GM18508 (cell line): ENCODE results near the gene CAMK2B.

ENCODE experiments used
- ATAC-seq: cut with Tn5 transposase; IDR thresholded peaks from one replicate; pipeline ENCODE4 v1.9.1; 2021; ENCODE audit warnings: moderate number of reproducible peaks; ENCODE audit not compliant: insufficient read depth, unreplicated experiment

CAMK2B gene

GRCh38 chr7:44277391-44277790 lies 48.0 kb downstream of the CAMK2B start:
- no peak for ATAC-seq

GRCh38 chr7:44276571-44277221 lies 48.7 kb downstream of the CAMK2B start:
- no peak for ATAC-seq

- no peak for ATAC-seq
Measured at GRCh38 chr7:44275957-44276570, 49.3 kb downstream of the CAMK2B start.

GRCh38 chr7:44275146-44275545 lies 50.2 kb downstream of the CAMK2B start:
- ATAC-seq = no peak

GRCh38 chr7:44274623-44274975 lies 50.8 kb downstream of the CAMK2B start:
- no peak for ATAC-seq

DNA sequence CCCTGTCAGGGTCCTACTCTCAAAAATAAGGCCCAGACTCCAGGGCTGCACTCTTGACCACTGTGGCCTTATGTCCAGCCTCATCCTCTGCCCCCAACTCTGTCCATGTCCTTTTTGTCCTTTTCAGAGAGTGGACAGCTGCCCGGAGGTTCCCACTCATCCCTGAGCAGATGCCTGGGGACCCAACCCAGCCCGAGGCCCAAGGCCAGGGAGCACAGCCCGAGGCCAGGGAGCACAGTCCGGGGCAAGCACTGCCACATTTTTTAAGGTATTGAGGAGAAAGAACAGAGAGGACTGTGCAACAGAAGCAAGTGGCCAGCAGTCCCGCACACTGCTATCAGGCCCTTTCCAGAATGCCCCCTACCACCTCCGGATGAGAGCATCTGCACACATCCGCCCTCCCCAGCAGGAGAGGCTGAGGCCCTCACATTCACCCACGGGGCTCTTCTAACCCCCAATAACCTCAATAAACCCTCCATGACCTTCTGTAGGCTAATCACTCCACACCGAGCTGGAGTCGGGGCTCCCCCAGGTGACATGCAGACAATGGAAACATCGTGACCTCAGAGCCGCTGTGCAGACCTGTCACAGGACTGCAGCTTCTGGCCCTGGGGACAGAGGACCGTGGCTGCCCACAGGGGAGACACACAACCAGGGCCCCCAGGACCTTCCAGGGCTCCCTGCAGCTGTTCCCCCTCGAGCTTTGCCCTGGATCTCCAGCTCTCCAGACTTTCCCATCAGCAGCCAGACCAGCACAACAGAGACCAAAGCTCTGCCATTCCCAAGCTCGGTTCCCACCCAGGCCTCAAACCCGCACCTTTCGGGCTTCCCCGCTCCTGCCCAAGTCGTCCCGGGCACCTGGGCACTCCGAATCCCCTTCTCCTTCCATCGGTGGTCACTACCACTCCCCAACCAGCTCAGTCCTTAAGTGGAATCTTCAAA lies 51.4 kb downstream of the CAMK2B start:
- no peak for ATAC-seq

DNA sequence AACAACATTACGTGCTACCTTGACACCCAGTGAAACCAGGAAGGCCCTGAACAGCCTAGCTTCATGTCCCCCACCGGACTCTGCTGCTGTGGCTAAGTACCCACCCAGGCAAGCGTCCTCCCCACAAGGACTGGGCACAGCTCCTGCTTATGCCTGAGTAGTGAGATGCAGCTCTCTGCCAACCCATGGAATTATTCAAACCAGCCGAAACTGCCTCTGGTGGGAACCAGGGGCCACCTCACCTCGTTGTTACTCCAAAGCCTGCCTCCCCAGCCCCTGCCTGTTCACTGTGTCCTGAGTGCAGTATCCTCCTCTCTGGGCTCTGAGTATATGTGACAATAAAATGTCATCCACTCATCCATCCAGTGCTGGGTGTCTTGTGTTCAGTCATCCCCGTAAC lies 52.4 kb downstream of the CAMK2B start:
- ATAC-seq = no peak

DNA sequence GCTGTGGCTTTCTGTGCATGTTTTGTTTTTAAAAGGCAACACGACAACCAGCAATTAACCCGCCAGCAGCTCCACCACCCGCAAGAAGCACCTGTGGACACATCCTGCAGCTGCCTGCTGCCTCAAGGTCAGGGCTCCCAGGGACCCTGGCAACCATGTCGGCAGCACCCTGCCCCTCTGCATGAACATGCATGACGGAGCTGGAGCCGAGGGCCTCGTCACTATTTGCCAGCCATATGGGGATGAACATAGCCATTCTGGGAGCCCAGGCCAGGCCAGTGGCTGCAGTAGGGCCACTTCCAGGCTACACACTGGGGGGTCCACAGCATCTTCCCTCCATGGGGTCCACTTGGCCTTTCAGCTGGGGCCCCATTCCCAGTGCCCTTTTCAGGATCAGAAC lies 52.9 kb downstream of the CAMK2B start:
- ATAC-seq = no peak

DNA sequence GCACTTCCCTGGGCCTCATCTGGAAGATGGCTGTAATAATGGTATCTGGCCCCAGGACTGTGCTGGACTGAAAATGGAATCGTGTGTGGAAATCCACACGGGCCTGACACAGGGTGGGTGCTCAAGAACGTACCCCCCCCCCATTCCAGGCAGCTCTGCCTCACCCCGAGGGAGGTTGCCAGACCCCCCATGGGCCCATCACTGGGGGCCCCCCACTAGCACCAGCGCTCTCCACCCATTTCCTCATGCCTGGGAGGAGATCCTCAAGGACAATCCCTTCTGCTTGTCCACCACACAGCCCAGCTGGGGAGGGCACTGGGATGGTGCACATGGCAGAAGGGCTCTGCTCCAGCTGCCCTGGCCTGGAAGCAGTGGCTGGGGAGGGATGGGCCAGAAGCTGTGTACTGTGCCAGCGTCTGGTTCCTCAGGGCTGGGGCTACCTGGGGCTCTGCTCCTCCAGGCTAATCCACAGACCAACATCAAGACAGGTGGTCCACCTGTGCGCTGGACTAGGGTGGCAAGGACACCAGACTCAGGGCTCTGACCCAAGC lies 55.4 kb downstream of the CAMK2B start:
- ATAC-seq = no peak

DNA sequence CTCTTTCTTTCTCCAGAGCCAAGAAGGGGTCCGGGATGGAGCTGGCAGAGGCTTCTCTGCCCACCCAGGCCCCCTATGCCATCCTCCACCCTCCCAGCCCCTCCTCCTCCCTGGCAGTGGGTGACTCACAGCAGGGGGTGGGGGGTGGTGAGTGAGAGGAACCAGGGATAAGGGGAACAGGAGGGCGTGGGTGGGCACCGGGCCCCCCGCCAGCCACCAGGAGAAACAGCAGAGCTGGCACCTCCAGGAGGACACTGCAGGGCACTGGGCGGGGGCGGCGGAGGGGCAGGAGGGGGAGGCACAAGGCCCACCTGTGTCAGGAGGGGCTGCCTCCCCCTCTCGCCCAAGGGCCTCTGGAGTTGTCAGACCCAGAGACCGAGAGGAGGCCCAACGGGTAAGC lies 56.0 kb downstream of the CAMK2B start:
- no peak for ATAC-seq

DNA sequence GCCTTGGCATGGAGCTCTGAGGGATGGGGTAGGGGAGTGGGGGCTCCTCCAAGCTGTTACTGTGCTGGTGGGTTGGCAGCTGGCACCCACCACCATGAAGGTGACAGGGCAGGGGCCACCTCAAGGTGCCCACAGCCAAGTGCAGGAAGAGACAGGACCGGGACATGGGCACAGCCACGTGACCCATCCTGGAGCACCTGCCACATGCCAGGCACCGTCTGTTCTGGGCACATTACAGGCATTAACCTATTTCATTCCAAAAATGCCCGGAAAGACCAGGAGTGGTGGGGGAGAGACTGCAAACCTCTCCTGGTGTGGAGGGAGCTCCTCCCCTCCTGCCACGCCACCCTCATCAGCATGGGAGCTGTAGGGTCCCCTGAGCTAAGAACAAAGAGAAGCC lies 56.7 kb downstream of the CAMK2B start:
- ATAC-seq = no peak

DNA sequence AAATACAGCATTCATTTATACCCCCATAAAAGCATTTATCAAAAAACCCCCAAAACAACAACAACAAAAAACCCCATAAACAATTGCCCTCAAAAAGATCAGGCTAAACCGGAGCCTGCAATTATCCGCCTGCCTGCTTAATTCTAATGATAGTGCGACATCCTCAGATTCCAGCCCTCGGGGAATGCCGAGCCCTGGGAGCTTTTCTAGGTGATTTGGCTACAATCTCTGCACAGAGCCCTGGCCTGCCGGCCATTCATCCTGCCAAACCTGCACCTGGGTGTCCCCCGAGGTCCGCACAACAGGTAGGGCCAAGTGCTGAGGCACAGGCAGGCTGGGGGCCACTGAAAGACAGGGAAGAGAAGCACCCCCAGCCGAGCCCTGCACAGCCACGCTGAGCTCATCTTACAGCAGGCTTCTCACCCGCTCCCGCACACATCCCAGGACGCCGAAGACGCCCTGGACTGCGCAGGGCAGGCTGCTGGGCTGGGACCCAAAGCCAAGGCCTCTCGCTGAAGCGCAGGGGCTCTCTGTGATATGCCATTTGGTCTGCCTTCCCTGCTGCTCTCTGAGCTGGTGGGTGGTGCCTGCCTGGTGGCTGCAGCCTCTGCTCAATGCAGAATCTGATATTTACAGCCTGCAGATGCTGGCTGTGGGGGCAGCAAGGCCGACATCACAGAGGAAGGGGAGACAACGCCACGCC lies 57.5 kb downstream of the CAMK2B start:
- ATAC-seq = no peak

- ATAC-seq = no peak
Measured at GRCh38 chr7:44267178-44267577, 58.2 kb downstream of the CAMK2B start.

GRCh38 chr7:44266526-44266925 lies 58.9 kb downstream of the CAMK2B start:
- ATAC-seq = no peak

- ATAC-seq = no peak
Measured at GRCh38 chr7:44265728-44266127, 59.7 kb downstream of the CAMK2B start.

DNA sequence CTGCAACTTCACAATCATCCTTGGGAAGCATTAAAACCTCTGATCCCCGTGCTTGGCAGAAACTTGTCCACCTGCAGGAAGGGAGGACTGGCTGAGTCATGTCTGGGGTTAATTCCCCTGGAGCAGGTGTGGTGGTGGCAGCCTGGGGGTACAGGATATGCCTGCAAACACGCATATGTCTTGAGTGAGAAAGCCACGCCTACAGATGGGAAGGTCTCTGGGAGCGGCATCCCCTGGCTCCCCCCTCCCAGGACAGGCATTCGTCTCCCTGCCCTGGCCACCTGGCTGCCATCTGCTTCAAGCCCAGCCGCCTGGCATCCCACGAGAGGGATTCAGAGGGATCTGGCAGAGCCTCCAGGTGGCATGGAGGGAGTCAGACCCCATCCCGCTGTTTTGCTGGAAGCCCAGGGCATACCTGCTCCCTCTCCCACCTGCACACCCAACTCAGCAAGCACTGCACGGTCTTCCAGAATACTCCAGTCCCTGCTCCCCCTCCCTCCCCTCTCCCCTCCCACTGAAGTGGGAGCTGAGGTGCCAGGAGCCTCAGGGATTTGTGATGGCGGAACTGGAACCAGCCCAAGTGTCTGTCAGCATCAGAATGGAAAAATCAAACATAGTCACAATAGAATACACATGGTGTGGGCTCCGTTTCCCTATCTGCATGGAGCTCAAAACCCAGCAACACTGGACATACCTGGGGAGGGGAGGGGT lies 61.0 kb downstream of the CAMK2B start:
- ATAC-seq = no peak

GRCh38 chr7:44263326-44264082 lies 61.9 kb downstream of the CAMK2B start:
- ATAC-seq = no peak

DNA sequence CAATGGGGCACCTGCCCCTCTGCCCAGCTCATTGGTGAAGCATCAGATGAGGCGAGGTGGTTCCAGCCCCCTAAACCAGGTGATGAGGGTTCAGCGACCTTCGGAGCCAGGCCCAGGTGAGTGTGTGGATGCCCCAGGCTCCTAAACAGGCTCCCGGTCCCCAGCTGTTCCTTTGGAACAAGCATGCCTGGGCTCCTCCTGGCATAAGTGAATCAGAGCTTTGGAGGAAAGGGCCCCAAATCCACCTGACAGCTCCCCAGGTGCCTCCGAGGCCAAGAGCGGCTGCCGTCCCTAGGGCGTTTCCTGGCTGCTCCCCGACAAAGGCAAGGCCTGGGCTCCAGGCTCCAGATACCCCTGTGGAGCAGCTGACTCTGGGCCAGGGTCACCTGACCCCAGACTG lies 63.4 kb downstream of the CAMK2B start:
- ATAC-seq = no peak

DNA sequence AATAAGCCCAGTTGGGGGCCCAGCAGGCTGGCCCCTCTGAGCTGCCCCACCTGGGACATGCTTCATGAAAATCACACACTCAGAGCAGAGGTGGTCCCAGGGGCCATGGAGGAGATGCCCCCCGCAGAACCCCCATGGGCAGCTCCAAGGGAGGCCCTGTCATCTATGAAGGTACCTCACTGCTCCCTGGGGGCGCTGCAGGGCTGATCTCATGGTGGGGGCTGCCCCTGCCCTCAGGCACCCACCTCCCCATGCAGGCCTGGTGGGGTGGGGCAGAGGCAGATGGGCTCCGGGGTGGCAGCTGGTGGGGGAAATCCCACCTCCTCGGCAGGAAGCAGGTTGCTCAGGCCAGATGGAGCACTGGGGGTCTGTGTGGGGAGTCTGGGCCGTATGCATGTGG lies 64.2 kb downstream of the CAMK2B start:
- no peak for ATAC-seq
